ENCODE results near the gene SLC4A2. TPM values are rescaled to one million over a fixed set of nuclear protein-coding genes. Genes with fewer than 3 reads are reported as not detected.

The SLC4A2 gene
- total RNA-seq, 3 donors from 2014 or later (not counting 1 experiment from before 2014, with no cell fraction given) = 60.4 to 87.3 (median 66.1) TPM

- H3K4me3 ChIP-seq (ENCODE audit: low read length) = peak within 1 kb of the TSS; percentile 78
- DNase-seq = peak; percentile 82 to 94
These were observed 21.3 kb downstream of the SLC4A2 start, which contains the start of gene FASTK for GRCh38 chr7:151080522-151081169. FASTK (minus strand) TSS chr7:151080809; CDS start chr7:151080766, 43 bp downstream.

GRCh38 chr7:151081170-151082101, 22.0 kb downstream of the SLC4A2 start:
- Histone ChIP-seq H3K4me1 (ENCODE audit: control insufficient read depth, insufficient read depth, low read length) (peaks cover 47% of the 10 kb centered on the region), H3K9me3 (ENCODE audit: control insufficient read depth, insufficient read depth, low read length) (no peaks in the 10 kb centered on the region), H3K4me3 (ENCODE audit: low read length) (peak overlapping the region; percentile 13), H3K27ac (ENCODE audit: low read length) (peak overlapping the region; percentile 88), H3K27me3 (ENCODE audit: control insufficient read depth, insufficient read depth, low read length) (no peaks in the 10 kb centered on the region), H3K36me3 (ENCODE audit: control insufficient read depth, insufficient read depth, low read length) (peaks cover 9% of the 10 kb centered on the region)
- intact Hi-C loops (cut with micrococcal nuclease) = loop anchor here (5.0 kb wide), 1 partner anchor 261 kb away; the partner anchor contains the start of gene NUB1
- H3K4me1 Mint-ChIP-seq = peaks cover 35 to 56% of the 10 kb centered on the region in 2 donors
- H3K4me3 Mint-ChIP-seq = peak overlapping the region; percentile 89
- peak overlapping the region; percentile 88 to 98 for H3K27ac Mint-ChIP-seq
- no peak for TF ChIP-seq CTCF (IDR thresholded peaks at IDR 0.05)
- H3K36me3 Mint-ChIP-seq = no peaks in the 10 kb centered on the region
- no peak for ATAC-seq
- H3K9me3 Mint-ChIP-seq = no peaks in the 10 kb centered on the region
- WGBS (ENCODE audit: insufficient coverage) = 76% methylated on average over 63 of the region's 64 CpGs
- H3K27me3 Mint-ChIP-seq (ENCODE audit: low read depth in 2 of 2) = no peaks in the 10 kb centered on the region
- peak in 1 of 2 donors; percentile 23 for DNase-seq

More at GRCh38 chr7:151080522-151081169, 21.3 kb downstream of the SLC4A2 start, which contains the start of gene FASTK:
- H3K36me3 ChIP-seq (ENCODE audit: control insufficient read depth, insufficient read depth, low read length) = peaks cover 11% of the 10 kb centered on the region
- WGBS (ENCODE audit: insufficient coverage) = 2% methylated on average over 66 of the region's 66 CpGs
- Mint-ChIP-seq H3K4me3 (peak within 1 kb of the TSS; percentile 89), H3K27ac (peak within 1 kb of the TSS; percentile 50 to 98), H3K9me3 (no peaks in the 10 kb centered on the region), H3K4me1 (peaks cover 30 to 51% of the 10 kb centered on the region in 2 donors), H3K36me3 (no peaks in the 10 kb centered on the region), H3K27me3 (ENCODE audit: low read depth in 2 of 2) (no peaks in the 10 kb centered on the region)
- ATAC-seq = peak; percentile 73 to 91 (median 79)
- peak within 1 kb of the TSS; percentile 78 for H3K27ac ChIP-seq (ENCODE audit: low read length)
- no peaks in the 10 kb centered on the region for H3K9me3 ChIP-seq (ENCODE audit: control insufficient read depth, insufficient read depth, low read length)
- peaks cover 44% of the 10 kb centered on the region for H3K4me1 ChIP-seq (ENCODE audit: control insufficient read depth, insufficient read depth, low read length)
- intact Hi-C loops (cut with micrococcal nuclease) = loop anchor here (1.0 to 5.0 kb wide), 3 partner anchors 22 to 262 kb away; partner anchors contain the start of genes ABCB8 and NUB1
- H3K27me3 ChIP-seq (ENCODE audit: control insufficient read depth, insufficient read depth, low read length) = no peaks in the 10 kb centered on the region
- TF ChIP-seq CTCF (IDR thresholded peaks at IDR 0.05) = no peak

GRCh38 chr7:151082141-151083070, 23.0 kb downstream of the SLC4A2 start:
- no peaks in the 10 kb centered on the region for H3K36me3 Mint-ChIP-seq
- H3K27ac ChIP-seq (ENCODE audit: low read length) = peak overlapping the region; percentile 88
- intact Hi-C loops (cut with micrococcal nuclease) = loop anchor here (5.0 kb wide), 1 partner anchor 260 kb away; the partner anchor contains the start of gene NUB1
- peaks cover 3% of the 10 kb centered on the region for H3K36me3 ChIP-seq (ENCODE audit: control insufficient read depth, insufficient read depth, low read length)
- peak overlapping the region; percentile 64 for H3K4me3 ChIP-seq (ENCODE audit: low read length)
- H3K27me3 ChIP-seq (ENCODE audit: control insufficient read depth, insufficient read depth, low read length) = no peaks in the 10 kb centered on the region
- no peaks in the 10 kb centered on the region for H3K9me3 ChIP-seq (ENCODE audit: control insufficient read depth, insufficient read depth, low read length)
- H3K27ac Mint-ChIP-seq = peak overlapping the region; percentile 88 to 98
- H3K4me1 Mint-ChIP-seq = peaks cover 35 to 61% of the 10 kb centered on the region in 2 donors
- DNase-seq = no peak
- 66% methylated on average over 42 of the region's 42 CpGs for WGBS (ENCODE audit: insufficient coverage)
- no peaks in the 10 kb centered on the region for H3K9me3 Mint-ChIP-seq
- no peak for ATAC-seq
- H3K4me1 ChIP-seq (ENCODE audit: control insufficient read depth, insufficient read depth, low read length) = peaks cover 51% of the 10 kb centered on the region
- H3K4me3 Mint-ChIP-seq = peak overlapping the region; percentile 92
- H3K27me3 Mint-ChIP-seq (ENCODE audit: low read depth in 2 of 2) = no peaks in the 10 kb centered on the region
- TF ChIP-seq CTCF (IDR thresholded peaks at IDR 0.05) = no peak
